BE2C (cell line): ENCODE results near the gene CHCHD3.
"Not testable (repeated sequence)": the region's sequence is repeated elsewhere in the genome, so short reads cannot be mapped to it uniquely, and the experiment has no call there.

Experiments
- DNase-seq: peaks from one replicate; pipeline ENCODE4 v3.0.0-alpha.2; 2020
- H3K27me3 ChIP-seq: fragments of 250-450 bp; sonication (Bioruptor Pico); 2 replicates; pipeline ENCODE4 v1.5.1; 2020; ENCODE audit warnings: mild to moderate bottlenecking
- H3K36me3 ChIP-seq: fragments of 250-450 bp; sonication (Bioruptor Pico); 2 replicates; pipeline ENCODE4 v1.5.1; 2020; ENCODE audit warnings: mild to moderate bottlenecking
- H3K4me1 ChIP-seq: fragments of 250-450 bp; sonication (Bioruptor Pico); 2 replicates; pipeline ENCODE4 v1.5.1; 2020
- H3K4me3 ChIP-seq: 2 replicates; pipeline ENCODE4 v1.5.1; 2011; ENCODE audit warnings: low read depth, low read length
- H3K9me3 ChIP-seq: fragments of 250-450 bp; sonication (Bioruptor Pico); 2 replicates; pipeline ENCODE4 v1.5.1; 2020
- CTCF ChIP-seq: IDR thresholded peaks from 2 replicates; pipeline ENCODE4 v1.5.1; 2012; ENCODE audit warnings: mild to moderate bottlenecking, low read depth, low read length

CHCHD3 gene

GRCh38 chr7:132937286-132937685 is 144.6 kb downstream of the CHCHD3 start:
- peaks cover 42% of the 10 kb centered on the region for H3K4me1 ChIP-seq
- H3K9me3 ChIP-seq: no peaks in the 10 kb centered on the region
- H3K27me3 ChIP-seq: no peaks in the 10 kb centered on the region
- no peak for TF ChIP-seq CTCF
- no peak for DNase-seq
- no peak overlapping the region for H3K4me3 ChIP-seq
- H3K36me3 ChIP-seq: peaks cover 3% of the 10 kb centered on the region

GRCh38 chr7:132935608-132936007 is 146.3 kb downstream of the CHCHD3 start:
- peaks cover 3% of the 10 kb centered on the region for H3K36me3 ChIP-seq
- peaks cover 42% of the 10 kb centered on the region for H3K4me1 ChIP-seq
- DNase-seq: no peak
- no peak for TF ChIP-seq CTCF
- H3K4me3 ChIP-seq: no peak overlapping the region
- H3K27me3 ChIP-seq: no peaks in the 10 kb centered on the region
- H3K9me3 ChIP-seq: no peaks in the 10 kb centered on the region

DNA sequence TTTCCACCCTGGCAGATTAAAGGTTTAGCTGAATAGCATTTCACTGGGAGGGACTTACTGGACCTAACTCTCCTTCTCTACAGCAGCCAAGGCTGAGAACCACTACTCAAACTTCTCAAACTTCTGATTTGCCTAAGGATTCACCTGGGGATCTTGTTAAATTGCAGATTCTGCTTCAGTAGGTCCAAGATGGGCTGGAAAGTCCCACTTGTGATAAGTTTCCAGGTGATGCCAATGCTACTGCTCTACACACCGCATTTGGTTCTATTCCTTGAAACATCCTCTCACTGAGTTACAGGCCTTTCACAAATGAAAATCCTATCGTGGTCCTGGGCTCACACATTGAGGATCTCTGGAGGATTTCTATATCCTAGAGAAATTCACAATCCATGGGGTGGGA is 147.9 kb downstream of the CHCHD3 start:
- peaks cover 3% of the 10 kb centered on the region for H3K36me3 ChIP-seq
- no peak overlapping the region for H3K4me3 ChIP-seq
- no peak for DNase-seq
- H3K4me1 ChIP-seq: peaks cover 40% of the 10 kb centered on the region
- H3K9me3 ChIP-seq: no peaks in the 10 kb centered on the region
- H3K27me3 ChIP-seq: no peaks in the 10 kb centered on the region
- no peak for TF ChIP-seq CTCF

GRCh38 chr7:132933072-132933458 is 148.8 kb downstream of the CHCHD3 start:
- no peak for TF ChIP-seq CTCF
- DNase-seq: peak; percentile 35
- H3K4me3 ChIP-seq: no peak overlapping the region
- no peaks in the 10 kb centered on the region for H3K9me3 ChIP-seq
- H3K27me3 ChIP-seq: no peaks in the 10 kb centered on the region
- no peaks in the 10 kb centered on the region; the same call in 1 of the 2 replicates for H3K36me3 ChIP-seq
- peaks cover 40% of the 10 kb centered on the region for H3K4me1 ChIP-seq

- Histone ChIP-seq H3K9me3 (no peaks in the 10 kb centered on the region), H3K4me3 (no peak overlapping the region), H3K36me3 (no peaks in the 10 kb centered on the region; the same call in 1 of the 2 replicates), H3K27me3 (no peaks in the 10 kb centered on the region), H3K4me1 (peaks cover 37% of the 10 kb centered on the region)
- no peak for DNase-seq
- no peak for TF ChIP-seq CTCF
These were observed 149.4 kb downstream of the CHCHD3 start for GRCh38 chr7:132932296-132933071.

- Histone ChIP-seq H3K27me3 (no peaks in the 10 kb centered on the region), H3K36me3 (peaks cover 4% of the 10 kb centered on the region), H3K9me3 (no peaks in the 10 kb centered on the region), H3K4me1 (peaks cover 31% of the 10 kb centered on the region), H3K4me3 (no peak overlapping the region)
- TF ChIP-seq CTCF: peak; percentile 69
- no peak for DNase-seq
These were observed 151.0 kb downstream of the CHCHD3 start for GRCh38 chr7:132930881-132931280.

DNA sequence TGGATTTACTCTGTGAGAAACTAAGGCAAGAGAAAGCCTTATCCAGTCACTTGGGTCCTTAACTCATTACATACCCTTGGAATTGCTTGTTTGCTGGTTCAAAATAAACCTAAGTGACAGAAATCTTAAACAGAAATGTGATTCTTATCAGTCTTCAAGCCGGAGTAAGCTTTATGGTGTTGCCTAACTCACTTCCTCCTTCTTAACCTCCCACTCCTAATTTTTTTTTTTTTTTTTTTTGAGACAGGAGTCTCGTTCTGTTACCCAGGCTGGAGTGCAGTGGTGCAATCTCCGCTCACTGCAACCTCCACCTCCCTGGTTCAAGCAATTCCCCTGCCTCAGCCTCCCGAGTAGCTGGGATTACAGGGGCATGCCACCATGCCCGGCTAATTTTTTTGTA is 151.9 kb downstream of the CHCHD3 start:
- not testable (repeated sequence) for H3K9me3 ChIP-seq, H3K4me3 ChIP-seq, H3K27me3 ChIP-seq, H3K36me3 ChIP-seq, DNase-seq
- peaks cover 33% of the 10 kb centered on the region for H3K4me1 ChIP-seq
